ENCODE results near the gene DROSHA. TPM values are rescaled to one million over a fixed set of nuclear protein-coding genes. Genes with fewer than 3 reads are reported as not detected.

Gene DROSHA
- total RNA-seq, 3 donors from 2014 or later, result 46.6 to 72.4 (median 53.3) TPM

DNA sequence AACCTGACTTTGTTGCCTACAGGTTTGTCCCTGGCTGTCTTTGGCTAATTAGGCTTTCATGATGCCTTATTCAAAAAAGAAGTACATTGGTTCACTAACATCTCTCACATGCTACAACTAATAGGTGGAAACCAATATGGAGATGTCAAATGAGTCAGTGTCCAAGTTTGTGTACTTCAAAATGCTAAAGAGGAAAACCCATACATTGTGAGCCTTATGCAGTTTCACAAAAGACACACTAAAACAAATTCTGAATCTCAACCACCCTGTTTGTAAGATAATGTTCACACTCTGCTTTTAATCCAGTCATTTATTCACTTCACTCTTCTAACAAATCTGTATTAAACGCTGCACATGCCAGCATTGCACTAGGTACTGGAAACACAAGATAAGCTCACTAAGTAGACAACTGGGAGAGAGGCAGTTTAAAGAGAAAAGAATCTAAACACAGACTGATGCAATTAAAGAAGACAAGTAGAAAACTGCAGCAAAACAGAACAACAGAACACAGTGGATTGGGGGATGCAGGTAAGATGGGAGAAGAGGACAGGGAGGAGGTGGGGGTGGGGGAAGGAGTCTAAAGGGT is 104.1 kb downstream of the DROSHA start:
- H3K4me1 ChIP-seq (ENCODE audit: low read depth), result no peaks in the 10 kb centered on the region
- H3K36me3 ChIP-seq (ENCODE audit: low read depth), result no peaks in the 10 kb centered on the region
- ATAC-seq, result no peak
- TF ChIP-seq, protein P1, sequence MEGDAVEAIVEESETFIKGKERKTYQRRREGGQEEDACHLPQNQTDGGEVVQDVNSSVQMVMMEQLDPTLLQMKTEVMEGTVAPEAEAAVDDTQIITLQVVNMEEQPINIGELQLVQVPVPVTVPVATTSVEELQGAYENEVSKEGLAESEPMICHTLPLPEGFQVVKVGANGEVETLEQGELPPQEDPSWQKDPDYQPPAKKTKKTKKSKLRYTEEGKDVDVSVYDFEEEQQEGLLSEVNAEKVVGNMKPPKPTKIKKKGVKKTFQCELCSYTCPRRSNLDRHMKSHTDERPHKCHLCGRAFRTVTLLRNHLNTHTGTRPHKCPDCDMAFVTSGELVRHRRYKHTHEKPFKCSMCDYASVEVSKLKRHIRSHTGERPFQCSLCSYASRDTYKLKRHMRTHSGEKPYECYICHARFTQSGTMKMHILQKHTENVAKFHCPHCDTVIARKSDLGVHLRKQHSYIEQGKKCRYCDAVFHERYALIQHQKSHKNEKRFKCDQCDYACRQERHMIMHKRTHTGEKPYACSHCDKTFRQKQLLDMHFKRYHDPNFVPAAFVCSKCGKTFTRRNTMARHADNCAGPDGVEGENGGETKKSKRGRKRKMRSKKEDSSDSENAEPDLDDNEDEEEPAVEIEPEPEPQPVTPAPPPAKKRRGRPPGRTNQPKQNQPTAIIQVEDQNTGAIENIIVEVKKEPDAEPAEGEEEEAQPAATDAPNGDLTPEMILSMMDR (IDR thresholded peaks at IDR 0.05), result no peak
- H3K9me3 ChIP-seq, result no peaks in the 10 kb centered on the region
- DNase-seq, result no peak
- intact Hi-C loops (cut with DNase I, micrococcal nuclease), result no loop called here
- H3K4me3 ChIP-seq, result no peak overlapping the region

DNA sequence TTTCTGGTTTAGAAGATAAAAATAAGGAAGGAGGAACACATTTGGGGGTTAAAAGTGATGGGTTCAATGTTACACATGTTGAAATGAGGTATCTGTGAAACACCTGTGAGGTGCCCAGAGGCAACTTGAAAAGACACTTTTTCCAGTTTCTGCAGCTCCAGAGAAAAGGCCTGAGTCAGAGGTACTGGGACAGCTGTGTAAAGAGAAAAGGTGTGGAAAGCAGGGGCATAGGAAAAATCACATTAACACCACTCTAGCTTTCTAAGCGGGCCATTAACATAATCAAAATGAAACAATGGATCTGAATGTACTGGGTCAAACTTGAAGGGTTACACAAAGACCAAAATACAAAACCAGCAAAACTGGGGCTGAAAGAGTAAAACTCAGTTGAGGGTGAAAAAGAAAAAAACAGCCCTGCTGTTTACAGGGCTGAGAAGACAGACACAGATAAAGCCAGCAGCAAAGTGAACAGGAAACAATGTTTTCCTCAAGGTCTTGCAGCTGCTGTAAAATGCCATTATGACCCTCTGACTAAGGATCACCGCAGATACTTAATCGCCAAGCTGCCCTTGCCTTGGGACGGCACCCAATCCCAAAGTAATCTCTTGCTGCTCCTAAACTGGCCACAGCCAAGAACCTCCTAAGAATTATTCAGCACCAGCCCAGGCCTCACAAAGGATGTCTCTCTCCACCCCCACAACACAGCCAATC is 104.7 kb downstream of the DROSHA start:
- H3K9me3 ChIP-seq, result no peaks in the 10 kb centered on the region
- no peaks in the 10 kb centered on the region for H3K4me1 ChIP-seq (ENCODE audit: low read depth)
- intact Hi-C loops (cut with DNase I, micrococcal nuclease), result no loop called here
- no peak for DNase-seq
- ATAC-seq, result no peak
- H3K36me3 ChIP-seq (ENCODE audit: low read depth), result no peaks in the 10 kb centered on the region
- TF ChIP-seq, protein P1 (IDR thresholded peaks at IDR 0.05), result no peak
- no peak overlapping the region for H3K4me3 ChIP-seq

DNA sequence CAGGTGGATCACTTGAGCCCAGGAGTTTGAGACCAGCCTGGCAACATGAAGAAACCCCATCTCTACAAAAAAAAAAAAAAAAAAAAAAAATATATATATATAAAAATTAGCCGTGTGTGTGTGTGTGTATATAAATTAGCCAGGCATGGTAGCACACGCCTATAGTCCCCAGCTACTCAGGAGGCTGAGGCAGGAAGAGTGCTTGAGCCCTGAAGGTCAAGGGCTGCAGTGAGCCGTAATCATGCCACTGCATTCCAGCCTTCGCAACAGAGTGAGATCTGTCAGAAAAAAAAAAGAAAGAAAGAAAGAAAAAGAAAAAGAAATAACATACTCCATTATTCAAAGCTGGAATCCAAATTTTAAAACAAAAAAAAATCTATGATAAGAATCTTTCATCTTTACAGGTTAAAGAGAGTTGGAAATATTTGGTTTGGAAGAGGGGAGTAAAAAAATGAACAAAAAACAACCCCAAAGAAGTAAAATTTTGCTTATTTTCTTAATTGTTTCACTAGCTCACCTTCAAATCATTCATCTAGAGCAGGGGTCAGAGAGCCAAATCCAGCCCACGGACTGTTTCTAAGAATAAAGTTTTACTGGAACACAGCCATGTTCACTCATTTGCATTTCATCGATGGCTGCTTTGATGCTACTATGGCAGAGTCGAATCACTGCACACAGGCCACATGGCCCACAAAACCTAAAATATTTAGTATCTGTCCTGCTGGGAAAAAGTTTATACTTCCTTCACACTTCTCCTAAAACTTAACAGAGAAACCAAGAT is 109.9 kb downstream of the DROSHA start:
- DNase-seq (no peak), ATAC-seq (no peak)
- Histone ChIP-seq H3K4me3 (no peak overlapping the region), H3K36me3 (ENCODE audit: low read depth) (no peaks in the 10 kb centered on the region), H3K4me1 (ENCODE audit: low read depth) (no peaks in the 10 kb centered on the region), H3K9me3 (no peaks in the 10 kb centered on the region)
- TF ChIP-seq, protein P1 (IDR thresholded peaks at IDR 0.05), result no peak
- intact Hi-C loops (cut with DNase I, micrococcal nuclease), result no loop called here

DNA sequence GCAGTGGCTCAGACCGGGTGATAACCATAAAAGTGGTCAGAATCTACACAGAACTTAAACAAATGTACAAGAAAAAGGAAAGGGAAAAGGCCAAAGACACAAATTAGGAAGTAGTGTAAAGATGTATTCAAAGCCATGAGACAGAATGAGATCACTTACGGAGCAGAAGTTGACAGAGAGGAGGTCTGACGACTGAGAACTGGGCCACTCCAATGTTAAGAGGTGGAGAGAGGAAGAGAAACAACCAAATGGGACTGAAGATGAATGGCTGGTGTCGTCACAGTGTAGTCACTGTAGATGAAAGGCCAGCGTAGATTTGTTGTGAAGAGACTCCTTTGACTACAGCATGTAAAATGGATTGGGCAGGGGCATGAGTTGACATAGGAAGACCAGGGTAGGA is 114.4 kb downstream of the DROSHA start:
- ATAC-seq, result no peak
- H3K36me3 ChIP-seq (ENCODE audit: low read depth), result no peaks in the 10 kb centered on the region
- H3K4me1 ChIP-seq (ENCODE audit: low read depth), result no peaks in the 10 kb centered on the region
- TF ChIP-seq, protein P1 (IDR thresholded peaks at IDR 0.05), result no peak
- H3K9me3 ChIP-seq, result no peaks in the 10 kb centered on the region
- DNase-seq, result no peak
- intact Hi-C loops (cut with DNase I, micrococcal nuclease), result no loop called here
- no peak overlapping the region for H3K4me3 ChIP-seq

DNA sequence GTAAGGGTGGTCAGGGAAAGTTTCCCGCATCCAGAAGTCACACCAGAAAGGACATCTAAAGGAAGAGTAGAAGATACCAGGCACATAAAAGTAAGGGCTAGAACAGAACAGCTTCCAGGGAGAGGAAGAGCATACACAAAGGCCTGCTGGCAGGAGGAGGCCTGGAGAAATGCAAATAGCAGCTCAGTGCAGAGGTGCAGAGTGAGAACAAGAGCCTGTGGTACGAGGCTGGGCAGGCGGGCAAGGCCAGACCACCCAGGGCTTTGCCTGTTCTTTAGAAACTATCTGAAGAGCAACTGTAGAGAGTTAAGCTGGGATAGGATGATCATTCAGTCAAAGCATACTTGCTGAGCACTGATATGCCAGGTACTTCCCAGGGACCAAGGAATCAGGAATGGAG is 115.3 kb downstream of the DROSHA start:
- Histone ChIP-seq H3K4me1 (ENCODE audit: low read depth) (no peaks in the 10 kb centered on the region), H3K36me3 (ENCODE audit: low read depth) (no peaks in the 10 kb centered on the region), H3K9me3 (no peaks in the 10 kb centered on the region), H3K4me3 (no peak overlapping the region)
- intact Hi-C loops (cut with DNase I, micrococcal nuclease), result no loop called here
- ATAC-seq (no peak), DNase-seq (no peak)
- TF ChIP-seq, protein P1 (IDR thresholded peaks at IDR 0.05), result no peak

All from mucosa of descending colon (tissue), 3 donors.